ENCODE measurements around the gene HDHD5. TPM values are rescaled to one million over a fixed set of nuclear protein-coding genes. Genes with fewer than 3 reads are reported as not detected.

Gene HDHD5
- total RNA-seq, 4 donors from 2014 or later = 29.9 to 45.1 (median 38.8) TPM

- WGBS = 85% methylated on average over 9 of the region's 9 CpGs
- Histone ChIP-seq H3K4me1 (peaks cover 0 to 8% (median 3%) of the 10 kb centered on the region in 4 donors), H3K27ac (replicated peaks in 1 of 4) (no peak overlapping the region), H3K4me3 (no peak overlapping the region), H3K36me3 (peaks cover 0 to 4% (median 2%) of the 10 kb centered on the region in 4 donors), H3K27me3 (peaks cover 0 to 36% (median 9%) of the 10 kb centered on the region in 4 donors), H3K9me3 (no peaks in the 10 kb centered on the region)
- intact Hi-C loops (cut with DNase I) = no loop called here
- TF ChIP-seq CTCF (IDR thresholded peaks at IDR 0.05) (no peak), POLR2AphosphoS5 (IDR thresholded peaks at IDR 0.05) (no peak), EP300 (IDR thresholded peaks at IDR 0.05) (no peak), POLR2A (IDR thresholded peaks at IDR 0.05; ENCODE audit: low read depth) (no peak)
- no peak for DNase-seq (ENCODE audit: extremely low spot score)
Measured at GRCh38 chr22:17114898-17115235, 44.2 kb downstream of the HDHD5 start.

- no peak overlapping the region for H3K27ac ChIP-seq (replicated peaks in 1 of 4)
- 69% methylated on average over 13 of the region's 13 CpGs for WGBS
- no peak overlapping the region for H3K4me3 ChIP-seq
- H3K9me3 ChIP-seq = no peaks in the 10 kb centered on the region
- peaks cover 0 to 30% (median 4%) of the 10 kb centered on the region in 4 donors for H3K27me3 ChIP-seq
- peaks cover 0 to 9% (median 7%) of the 10 kb centered on the region in 4 donors for H3K36me3 ChIP-seq
- no peak for DNase-seq (ENCODE audit: extremely low spot score)
- intact Hi-C loops (cut with DNase I) = no loop called here
- peaks cover 0 to 4% (median under 1%) of the 10 kb centered on the region in 4 donors for H3K4me1 ChIP-seq
- TF ChIP-seq EP300 (IDR thresholded peaks at IDR 0.05) = no peak
- TF ChIP-seq POLR2A (IDR thresholded peaks at IDR 0.05; ENCODE audit: low read depth) = no peak
- TF ChIP-seq CTCF (IDR thresholded peaks at IDR 0.05) = no peak
- TF ChIP-seq POLR2AphosphoS5 (IDR thresholded peaks at IDR 0.05) = no peak
Measured at GRCh38 chr22:17114173-17114897, 44.7 kb downstream of the HDHD5 start.

DNA sequence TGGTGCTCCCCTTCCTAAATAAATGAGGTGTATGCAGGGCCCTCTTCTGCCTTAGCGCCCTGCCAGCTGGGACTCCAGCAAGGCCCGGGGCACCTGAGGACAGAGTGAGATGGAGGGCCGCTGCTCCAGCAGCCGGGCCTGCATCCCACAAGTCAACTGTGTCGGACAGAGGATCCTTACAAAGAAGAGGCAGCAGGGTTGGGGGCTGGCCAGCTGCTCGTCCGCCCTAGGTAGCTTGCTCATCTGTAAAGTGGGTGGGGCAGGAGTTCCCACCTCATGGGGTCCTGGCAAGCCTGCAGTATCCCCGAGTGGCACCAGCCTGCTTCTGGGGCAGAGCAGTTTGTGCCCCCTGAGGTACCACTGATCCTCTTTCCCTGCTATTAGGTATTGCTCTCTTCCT, 45.5 kb downstream of the HDHD5 start:
- no peaks in the 10 kb centered on the region for H3K4me1 ChIP-seq
- no peak for DNase-seq (ENCODE audit: extremely low spot score)
- intact Hi-C loops (cut with DNase I) = no loop called here
- peaks cover 0 to 23% (median 0%) of the 10 kb centered on the region in 4 donors for H3K27me3 ChIP-seq
- no peak overlapping the region for H3K27ac ChIP-seq (replicated peaks in 1 of 4)
- H3K4me3 ChIP-seq = no peak overlapping the region
- peaks cover 0 to 16% (median 15%) of the 10 kb centered on the region in 4 donors for H3K36me3 ChIP-seq
- WGBS = 61% methylated on average over 8 of the region's 8 CpGs
- no peaks in the 10 kb centered on the region for H3K9me3 ChIP-seq
- TF ChIP-seq POLR2A (IDR thresholded peaks at IDR 0.05; ENCODE audit: low read depth) (no peak), POLR2AphosphoS5 (IDR thresholded peaks at IDR 0.05) (no peak), CTCF (IDR thresholded peaks at IDR 0.05) (no peak)

GRCh38 chr22:17112491-17113042, 46.5 kb downstream of the HDHD5 start:
- TF ChIP-seq POLR2AphosphoS5 (IDR thresholded peaks at IDR 0.05) = no peak
- no peak for TF ChIP-seq EP300 (IDR thresholded peaks at IDR 0.05)
- TF ChIP-seq CTCF (IDR thresholded peaks at IDR 0.05) = no peak
- TF ChIP-seq POLR2A (IDR thresholded peaks at IDR 0.05; ENCODE audit: low read depth) = no peak
- H3K27ac ChIP-seq (replicated peaks in 1 of 4) = no peak overlapping the region
- intact Hi-C loops (cut with DNase I) = no loop called here
- WGBS = 78% methylated on average over 9 of the region's 9 CpGs
- DNase-seq (ENCODE audit: extremely low spot score) = no peak
- peaks cover 0 to 27% (median 24%) of the 10 kb centered on the region in 4 donors for H3K36me3 ChIP-seq
- no peak overlapping the region for H3K4me3 ChIP-seq
- no peaks in the 10 kb centered on the region for H3K9me3 ChIP-seq
- peaks cover 0 to 17% (median 0%) of the 10 kb centered on the region in 4 donors for H3K27me3 ChIP-seq
- H3K4me1 ChIP-seq = no peaks in the 10 kb centered on the region
